ENCODE measurements around the gene VTN.

GRCh38 chr17:28397687-28398279, 27.7 kb upstream of the VTN start:
- no peak for TF ChIP-seq CTCF (IDR thresholded peaks at IDR 0.05)
- TF ChIP-seq POLR2A (IDR thresholded peaks at IDR 0.05) = no peak

Data from lower leg skin (tissue), 3 donors.